ENCODE results near the gene IRF2BP2. TPM values are rescaled to one million over a fixed set of nuclear protein-coding genes. Genes with fewer than 3 reads are reported as not detected.
A peak's percentile ranks its signal among the peaks of the same experiment; 100 is the strongest.

Gene IRF2BP2
- total RNA-seq, 1 donor from 2014 or later: 126 TPM

DNA sequence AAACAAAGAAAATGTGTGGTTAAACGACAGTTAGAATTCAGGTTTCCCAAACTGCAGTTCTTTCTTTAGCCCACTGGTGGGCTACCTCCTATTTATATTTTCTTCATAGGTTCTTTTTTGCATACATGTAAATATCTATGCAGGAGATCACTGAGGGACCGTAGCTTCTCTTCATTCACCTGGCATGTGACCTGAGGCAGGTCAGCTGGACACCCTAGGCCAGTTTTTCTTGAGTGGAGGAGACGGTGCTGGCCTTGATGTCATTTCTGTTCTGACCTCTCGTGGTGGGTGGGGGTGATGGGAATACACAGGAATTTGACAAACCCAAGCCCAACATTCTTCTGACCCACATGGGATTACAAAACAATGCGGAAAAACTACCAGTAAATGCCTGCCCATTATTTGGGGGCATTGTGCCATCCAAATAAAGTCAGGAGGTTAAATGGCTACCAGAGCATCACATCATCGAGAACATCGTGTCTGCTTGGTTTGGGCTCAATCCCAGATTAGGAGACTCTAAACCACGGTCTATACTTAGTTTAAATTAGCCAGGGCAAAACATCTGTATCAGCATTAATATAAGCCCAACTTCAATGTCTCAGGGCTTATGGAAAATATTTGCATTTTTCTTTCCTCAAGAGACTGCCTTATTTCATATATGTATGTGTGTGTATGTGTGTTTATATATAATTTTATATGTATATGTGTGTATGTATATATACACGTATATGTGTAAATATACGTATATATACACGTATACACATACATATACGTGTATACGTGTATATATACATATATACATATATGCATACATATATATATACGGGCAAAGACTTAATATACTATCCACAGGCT lies 7.4 kb upstream of the IRF2BP2 start:
- peaks cover 70% of the 10 kb centered on the region for H3K4me1 ChIP-seq (ENCODE audit: insufficient read depth, low read length)
- H3K79me2 ChIP-seq (ENCODE audit: insufficient read depth, low read length): no peaks in the 10 kb centered on the region
- H3K4me3 ChIP-seq (ENCODE audit: insufficient read depth, low read depth, low read length): no peak overlapping the region
- H2AFZ ChIP-seq (ENCODE audit: low read depth, low read length): no peak overlapping the region
- H3K9me3 ChIP-seq (ENCODE audit: insufficient read depth, low read depth, low read length): no peaks in the 10 kb centered on the region
- TF ChIP-seq, protein P1, sequence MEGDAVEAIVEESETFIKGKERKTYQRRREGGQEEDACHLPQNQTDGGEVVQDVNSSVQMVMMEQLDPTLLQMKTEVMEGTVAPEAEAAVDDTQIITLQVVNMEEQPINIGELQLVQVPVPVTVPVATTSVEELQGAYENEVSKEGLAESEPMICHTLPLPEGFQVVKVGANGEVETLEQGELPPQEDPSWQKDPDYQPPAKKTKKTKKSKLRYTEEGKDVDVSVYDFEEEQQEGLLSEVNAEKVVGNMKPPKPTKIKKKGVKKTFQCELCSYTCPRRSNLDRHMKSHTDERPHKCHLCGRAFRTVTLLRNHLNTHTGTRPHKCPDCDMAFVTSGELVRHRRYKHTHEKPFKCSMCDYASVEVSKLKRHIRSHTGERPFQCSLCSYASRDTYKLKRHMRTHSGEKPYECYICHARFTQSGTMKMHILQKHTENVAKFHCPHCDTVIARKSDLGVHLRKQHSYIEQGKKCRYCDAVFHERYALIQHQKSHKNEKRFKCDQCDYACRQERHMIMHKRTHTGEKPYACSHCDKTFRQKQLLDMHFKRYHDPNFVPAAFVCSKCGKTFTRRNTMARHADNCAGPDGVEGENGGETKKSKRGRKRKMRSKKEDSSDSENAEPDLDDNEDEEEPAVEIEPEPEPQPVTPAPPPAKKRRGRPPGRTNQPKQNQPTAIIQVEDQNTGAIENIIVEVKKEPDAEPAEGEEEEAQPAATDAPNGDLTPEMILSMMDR (IDR thresholded peaks at IDR 0.05; ENCODE audit: insufficient read depth, low read depth, low read length): peak; percentile 25
- no peak for TF ChIP-seq EZH2 (IDR thresholded peaks at IDR 0.05; ENCODE audit: insufficient read depth, low read length)
- H3K9ac ChIP-seq (ENCODE audit: low read length): peak overlapping the region; percentile 78
- Mint-ChIP-seq H3K9me3 (ENCODE audit: unreplicated experiment) (no peaks in the 10 kb centered on the region), H3K4me3 (ENCODE audit: unreplicated experiment) (peak overlapping the region; percentile 1), H3K27ac (ENCODE audit: unreplicated experiment) (peak overlapping the region; percentile 100), H3K4me1 (ENCODE audit: low read depth, unreplicated experiment) (peaks cover 76% of the 10 kb centered on the region), H3K27me3 (ENCODE audit: low read depth, unreplicated experiment) (no peaks in the 10 kb centered on the region), H3K36me3 (ENCODE audit: low read depth, unreplicated experiment) (no peaks in the 10 kb centered on the region)
- FAIRE-seq (no peak), DNase-seq (ENCODE audit: low read depth) (peak; percentile 77)
- peak overlapping the region; percentile 5 for H3K4me2 ChIP-seq (ENCODE audit: low read length)
- H3K36me3 ChIP-seq (ENCODE audit: insufficient read depth, low read length): no peaks in the 10 kb centered on the region
- no peaks in the 10 kb centered on the region for H4K20me1 ChIP-seq (ENCODE audit: insufficient read depth, low read length)
- peak overlapping the region; percentile 92 for H3K27ac ChIP-seq (ENCODE audit: low read depth, low read length)
- no peaks in the 10 kb centered on the region for H3K27me3 ChIP-seq (ENCODE audit: insufficient read depth, low read length)

DNA sequence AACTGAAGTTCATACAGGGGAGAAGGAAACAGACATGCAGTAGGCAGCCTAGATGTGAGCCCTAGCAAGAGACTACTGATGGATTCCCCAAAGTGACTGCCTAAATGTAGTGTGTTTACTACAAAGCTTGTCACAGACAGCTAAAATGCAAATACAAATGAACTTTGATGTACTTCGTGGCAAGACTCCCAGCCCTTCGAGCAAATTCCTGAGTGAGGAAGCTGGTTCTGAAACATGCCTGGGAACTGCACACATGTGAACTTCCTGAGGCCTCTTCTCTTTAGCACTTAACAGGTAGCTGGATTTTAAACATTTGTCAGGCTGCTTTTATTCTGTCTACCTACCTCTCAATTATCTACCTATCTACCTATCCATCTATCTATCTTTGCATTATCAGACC lies 6.7 kb upstream of the IRF2BP2 start:
- Histone ChIP-seq H3K4me1 (ENCODE audit: insufficient read depth, low read length) (peaks cover 71% of the 10 kb centered on the region), H3K9me3 (ENCODE audit: insufficient read depth, low read depth, low read length) (no peaks in the 10 kb centered on the region), H3K4me3 (ENCODE audit: insufficient read depth, low read depth, low read length) (no peak overlapping the region), H3K9ac (ENCODE audit: low read length) (peak overlapping the region; percentile 28), H3K4me2 (ENCODE audit: low read length) (peak overlapping the region; percentile 5), H4K20me1 (ENCODE audit: insufficient read depth, low read length) (no peaks in the 10 kb centered on the region), H2AFZ (ENCODE audit: low read depth, low read length) (no peak overlapping the region), H3K27me3 (ENCODE audit: insufficient read depth, low read length) (no peaks in the 10 kb centered on the region), H3K79me2 (ENCODE audit: insufficient read depth, low read length) (no peaks in the 10 kb centered on the region), H3K36me3 (ENCODE audit: insufficient read depth, low read length) (no peaks in the 10 kb centered on the region), H3K27ac (ENCODE audit: low read depth, low read length) (peak overlapping the region; percentile 92)
- Mint-ChIP-seq H3K27ac (ENCODE audit: unreplicated experiment) (peak overlapping the region; percentile 85), H3K36me3 (ENCODE audit: low read depth, unreplicated experiment) (no peaks in the 10 kb centered on the region), H3K4me3 (ENCODE audit: unreplicated experiment) (peak overlapping the region; percentile 8), H3K27me3 (ENCODE audit: low read depth, unreplicated experiment) (no peaks in the 10 kb centered on the region), H3K4me1 (ENCODE audit: low read depth, unreplicated experiment) (peaks cover 76% of the 10 kb centered on the region), H3K9me3 (ENCODE audit: unreplicated experiment) (no peaks in the 10 kb centered on the region)
- FAIRE-seq (no peak), DNase-seq (ENCODE audit: low read depth) (peak; percentile 65)
- TF ChIP-seq, protein P1 (IDR thresholded peaks at IDR 0.05; ENCODE audit: insufficient read depth, low read depth, low read length): no peak
- TF ChIP-seq EZH2 (IDR thresholded peaks at IDR 0.05; ENCODE audit: insufficient read depth, low read length): no peak

DNA sequence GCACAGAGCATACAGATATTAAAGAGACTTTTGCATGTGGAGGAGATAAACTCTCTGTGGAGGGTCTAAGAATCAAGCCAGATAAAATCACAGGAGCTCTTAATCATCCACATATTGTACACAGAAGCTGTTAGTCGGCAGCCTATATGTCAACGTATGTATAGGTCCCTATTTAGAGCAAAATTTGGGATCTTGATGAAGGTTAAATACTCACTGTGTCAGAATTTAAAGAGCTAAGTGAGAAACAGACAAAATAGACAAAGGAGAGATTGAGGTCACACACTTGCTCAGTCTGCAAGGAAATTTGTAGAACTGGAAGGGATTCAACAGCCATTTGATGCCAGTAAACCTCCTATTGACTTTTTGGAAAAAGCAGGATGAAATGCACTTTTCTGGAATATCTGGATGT lies 4.1 kb upstream of the IRF2BP2 start:
- FAIRE-seq: no peak
- Mint-ChIP-seq H3K27ac (ENCODE audit: unreplicated experiment) (peak overlapping the region; percentile 100), H3K4me3 (ENCODE audit: unreplicated experiment) (no peak overlapping the region), H3K27me3 (ENCODE audit: low read depth, unreplicated experiment) (no peaks in the 10 kb centered on the region), H3K36me3 (ENCODE audit: low read depth, unreplicated experiment) (peaks cover 3% of the 10 kb centered on the region), H3K9me3 (ENCODE audit: unreplicated experiment) (peaks cover 2% of the 10 kb centered on the region), H3K4me1 (ENCODE audit: low read depth, unreplicated experiment) (peaks cover 65% of the 10 kb centered on the region)
- TF ChIP-seq EZH2 (IDR thresholded peaks at IDR 0.05; ENCODE audit: insufficient read depth, low read length): no peak
- TF ChIP-seq, protein P1 (IDR thresholded peaks at IDR 0.05; ENCODE audit: insufficient read depth, low read depth, low read length): no peak
- Histone ChIP-seq H3K4me1 (ENCODE audit: insufficient read depth, low read length) (peaks cover 68% of the 10 kb centered on the region), H3K27me3 (ENCODE audit: insufficient read depth, low read length) (no peaks in the 10 kb centered on the region), H3K4me3 (ENCODE audit: insufficient read depth, low read depth, low read length) (no peak overlapping the region), H4K20me1 (ENCODE audit: insufficient read depth, low read length) (no peaks in the 10 kb centered on the region), H2AFZ (ENCODE audit: low read depth, low read length) (no peak overlapping the region), H3K9ac (ENCODE audit: low read length) (peak overlapping the region; percentile 97), H3K79me2 (ENCODE audit: insufficient read depth, low read length) (peaks cover 2% of the 10 kb centered on the region), H3K27ac (ENCODE audit: low read depth, low read length) (peak overlapping the region; percentile 99), H3K4me2 (ENCODE audit: low read length) (peak overlapping the region; percentile 28), H3K9me3 (ENCODE audit: insufficient read depth, low read depth, low read length) (no peaks in the 10 kb centered on the region), H3K36me3 (ENCODE audit: insufficient read depth, low read length) (no peaks in the 10 kb centered on the region)
- DNase-seq (ENCODE audit: low read depth): peak; percentile 57
